HUES48 (cell line): ENCODE results near the gene TIMM44.
A peak's percentile ranks its signal among the peaks of the same experiment; 100 is the strongest.
"Not testable (repeated sequence)": the region's sequence is repeated elsewhere in the genome, so short reads cannot be mapped to it uniquely, and the experiment has no call there.

Experiments
- H3K27ac ChIP-seq: one replicate; pipeline ENCODE4 v1.7.0; 2013; ENCODE audit warnings: low read depth, low read length, inconsistent platforms
- H3K27me3 ChIP-seq: 2 replicates; pipeline ENCODE4 v1.6.1; 2013; ENCODE audit warnings: mild to moderate bottlenecking, low read length; ENCODE audit not compliant: control insufficient read depth, insufficient read depth
- H3K36me3 ChIP-seq: 2 replicates; pipeline ENCODE4 v1.6.1; 2013; ENCODE audit warnings: low read length; ENCODE audit not compliant: control insufficient read depth, insufficient read depth
- H3K4me1 ChIP-seq: 2 replicates; pipeline ENCODE4 v1.6.1; 2013; ENCODE audit warnings: mild to moderate bottlenecking, low read length; ENCODE audit not compliant: control insufficient read depth, insufficient read depth
- H3K4me3 ChIP-seq: 2 replicates; pipeline ENCODE4 v1.5.1; 2013; ENCODE audit warnings: mild to moderate bottlenecking, low read depth, low read length
- H3K9ac ChIP-seq: 2 replicates; pipeline ENCODE4 v1.6.1; 2013; ENCODE audit warnings: mild to moderate bottlenecking, low read depth, low read length, moderate library complexity
- H3K9me3 ChIP-seq: 2 replicates; pipeline ENCODE4 v1.6.1; 2013; ENCODE audit warnings: low read length; ENCODE audit not compliant: control insufficient read depth, insufficient read depth

The TIMM44 gene

DNA sequence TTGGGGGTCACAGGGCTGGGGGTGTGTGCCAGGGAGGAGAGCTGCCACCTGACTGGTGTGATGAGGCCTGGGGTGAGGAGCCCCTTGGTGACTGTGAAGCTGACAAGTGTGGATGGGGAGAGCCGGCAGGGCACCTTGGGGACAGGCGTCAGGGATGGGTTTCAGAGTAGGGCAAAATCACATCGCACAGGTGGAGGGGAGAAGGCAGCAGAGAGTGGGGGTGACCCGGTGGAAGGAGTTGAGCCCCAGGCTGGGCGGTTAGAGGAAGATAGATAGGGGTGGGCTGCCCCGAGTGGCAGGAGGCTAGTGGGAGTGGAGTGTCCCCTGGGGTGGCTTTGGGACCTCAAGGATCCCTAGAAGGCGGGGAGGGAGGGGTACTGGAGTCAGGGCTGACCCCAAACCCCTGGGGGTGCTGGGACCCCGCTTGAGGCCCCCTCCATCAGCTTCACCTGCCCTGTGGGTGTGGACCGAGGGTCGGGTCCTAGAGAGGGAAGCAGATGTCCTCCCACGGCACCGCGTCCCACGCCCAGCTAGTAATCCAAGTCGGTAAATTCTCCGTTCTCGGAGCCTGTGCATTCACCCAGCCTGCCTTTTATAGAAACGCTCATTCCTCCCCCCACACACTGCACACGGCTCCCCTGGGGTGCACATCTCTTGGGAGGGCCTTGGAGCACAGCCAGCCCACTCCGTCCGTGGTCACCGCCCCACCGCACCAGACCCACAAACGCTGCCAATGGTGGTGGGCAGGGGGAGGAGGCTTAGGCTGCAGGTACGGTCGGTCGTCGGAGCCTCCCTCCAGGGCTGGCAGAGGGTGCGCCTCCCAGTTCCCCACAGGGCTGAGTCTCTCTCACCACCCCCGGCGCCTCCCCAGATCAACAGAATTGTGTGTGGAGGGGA, 19.9 kb downstream of the TIMM44 start:
- H3K9ac ChIP-seq, result no peak overlapping the region
- peaks cover 5% of the 10 kb centered on the region for H3K27me3 ChIP-seq
- H3K4me3 ChIP-seq, result no peak overlapping the region
- peaks cover 11% of the 10 kb centered on the region; the same call in 1 of the 2 replicates for H3K36me3 ChIP-seq
- 0 out of 2 replicates have a peak, but pooled peaks cover 8% of the 10 kb centered on the region for H3K4me1 ChIP-seq
- H3K27ac ChIP-seq, result no peak overlapping the region
- no peaks in the 10 kb centered on the region for H3K9me3 ChIP-seq

DNA sequence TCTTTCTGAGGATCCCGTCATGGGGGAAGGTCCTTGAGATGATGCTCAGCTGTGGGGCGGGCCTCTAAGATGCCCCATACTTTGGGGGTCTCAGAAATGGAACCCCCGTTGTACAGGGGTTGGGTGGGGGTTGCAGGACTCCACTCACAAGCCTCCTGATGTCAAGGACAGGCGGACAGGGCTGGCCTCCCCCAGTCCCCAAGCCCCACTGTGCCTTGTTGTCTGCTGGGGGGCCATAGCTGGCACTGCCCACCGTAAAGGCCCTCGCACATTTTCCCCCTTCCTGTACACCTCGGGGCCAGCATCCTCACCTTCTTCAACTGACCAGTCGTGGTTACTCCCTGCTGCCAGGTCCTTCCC, 20.6 kb downstream of the TIMM44 start:
- Histone ChIP-seq H3K36me3 (peaks cover 11% of the 10 kb centered on the region; the same call in 1 of the 2 replicates), H3K4me3 (no peak overlapping the region), H3K9ac (no peak overlapping the region), H3K27me3 (peaks cover 12% of the 10 kb centered on the region), H3K9me3 (no peaks in the 10 kb centered on the region), H3K4me1 (0 out of 2 replicates have a peak, but pooled peaks cover 8% of the 10 kb centered on the region), H3K27ac (no peak overlapping the region)

DNA sequence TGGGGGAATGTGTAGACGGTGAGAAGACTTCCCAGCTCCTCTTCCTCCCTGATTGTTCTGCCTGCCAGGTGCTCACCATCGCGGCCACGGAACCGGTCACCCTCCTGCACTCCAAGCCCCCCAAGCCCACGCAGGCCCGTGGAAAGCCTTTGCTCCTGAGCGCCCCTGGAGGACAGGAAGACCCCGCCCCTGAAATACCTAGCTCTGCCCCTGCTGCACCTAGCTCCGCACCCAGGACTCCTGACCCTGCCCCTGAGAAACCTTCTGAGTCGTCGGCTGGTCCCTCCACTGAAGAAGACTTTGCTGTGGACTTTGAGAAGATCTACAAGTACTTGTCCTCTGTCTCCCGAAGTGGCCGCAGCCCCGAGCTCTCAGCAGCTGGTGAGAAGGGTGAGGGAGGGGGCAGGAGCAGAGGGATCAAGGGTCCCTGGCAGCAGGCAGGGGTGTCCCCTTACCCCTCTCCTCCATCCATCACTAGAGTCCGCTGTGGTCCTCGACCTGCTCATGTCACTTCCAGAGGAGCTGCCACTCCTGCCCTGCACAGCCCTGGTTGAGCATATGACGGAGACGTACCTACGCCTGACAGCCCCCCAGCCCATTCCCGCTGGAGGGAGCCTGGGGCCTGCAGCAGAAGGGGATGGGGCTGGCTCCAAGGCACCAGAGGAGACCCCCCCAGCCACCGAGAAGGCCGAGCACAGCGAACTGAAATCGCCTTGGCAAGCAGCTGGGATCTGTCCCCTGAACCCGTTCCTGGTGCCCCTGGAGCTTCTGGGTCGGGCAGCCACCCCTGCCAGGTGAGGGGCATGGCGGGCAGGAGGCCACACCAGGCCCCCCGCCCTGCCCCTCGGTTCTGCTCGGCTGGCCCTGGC, 21.3 kb downstream of the TIMM44 start:
- Histone ChIP-seq H3K4me3 (no peak overlapping the region), H3K36me3 (peaks cover 11% of the 10 kb centered on the region; the same call in 1 of the 2 replicates), H3K4me1 (0 out of 2 replicates have a peak, but pooled peaks cover 8% of the 10 kb centered on the region), H3K9me3 (no peaks in the 10 kb centered on the region), H3K27ac (no peak overlapping the region), H3K27me3 (peaks cover 18% of the 10 kb centered on the region), H3K9ac (no peak overlapping the region)

DNA sequence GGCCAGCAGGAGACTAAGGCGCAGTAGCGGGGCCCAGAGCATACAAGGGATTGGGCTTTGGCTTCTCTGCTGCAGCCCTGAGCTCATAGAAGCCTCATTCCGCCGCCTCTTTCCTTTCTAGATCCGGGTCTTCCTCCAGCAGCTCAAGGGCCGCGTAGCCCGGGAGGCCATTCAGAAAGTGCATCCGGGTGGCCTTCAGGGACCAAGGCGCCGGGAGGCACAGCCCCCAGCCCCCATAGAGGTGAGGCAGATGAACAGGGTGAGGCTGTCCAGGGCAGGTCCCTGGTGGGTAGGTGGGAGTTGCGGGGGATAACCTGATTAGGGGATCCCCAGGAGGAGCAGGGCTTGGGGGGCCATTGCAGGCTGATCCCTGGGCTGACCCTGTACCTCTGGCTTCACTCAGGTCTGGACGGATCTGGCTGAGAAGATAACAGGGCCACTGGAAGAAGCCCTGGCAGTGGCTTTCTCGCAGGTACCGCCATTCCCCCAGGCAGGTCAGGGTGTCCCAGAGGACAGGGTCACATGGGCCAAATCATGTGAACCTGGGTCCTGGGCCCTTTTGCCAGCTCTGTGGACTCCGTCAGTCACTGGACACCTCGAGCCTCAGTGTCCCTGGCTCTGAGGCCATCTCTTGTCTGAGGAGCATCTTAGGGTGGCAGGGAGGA, 22.0 kb downstream of the TIMM44 start:
- no peaks in the 10 kb centered on the region for H3K9me3 ChIP-seq
- H3K4me3 ChIP-seq, result peak overlapping the region; percentile 64
- H3K27ac ChIP-seq, result peak overlapping the region; percentile 16
- H3K36me3 ChIP-seq, result peaks cover 11% of the 10 kb centered on the region; the same call in 1 of the 2 replicates
- 0 out of 2 replicates have a peak, but pooled peaks cover 8% of the 10 kb centered on the region for H3K4me1 ChIP-seq
- H3K27me3 ChIP-seq, result peaks cover 25% of the 10 kb centered on the region
- H3K9ac ChIP-seq, result no peak overlapping the region

DNA sequence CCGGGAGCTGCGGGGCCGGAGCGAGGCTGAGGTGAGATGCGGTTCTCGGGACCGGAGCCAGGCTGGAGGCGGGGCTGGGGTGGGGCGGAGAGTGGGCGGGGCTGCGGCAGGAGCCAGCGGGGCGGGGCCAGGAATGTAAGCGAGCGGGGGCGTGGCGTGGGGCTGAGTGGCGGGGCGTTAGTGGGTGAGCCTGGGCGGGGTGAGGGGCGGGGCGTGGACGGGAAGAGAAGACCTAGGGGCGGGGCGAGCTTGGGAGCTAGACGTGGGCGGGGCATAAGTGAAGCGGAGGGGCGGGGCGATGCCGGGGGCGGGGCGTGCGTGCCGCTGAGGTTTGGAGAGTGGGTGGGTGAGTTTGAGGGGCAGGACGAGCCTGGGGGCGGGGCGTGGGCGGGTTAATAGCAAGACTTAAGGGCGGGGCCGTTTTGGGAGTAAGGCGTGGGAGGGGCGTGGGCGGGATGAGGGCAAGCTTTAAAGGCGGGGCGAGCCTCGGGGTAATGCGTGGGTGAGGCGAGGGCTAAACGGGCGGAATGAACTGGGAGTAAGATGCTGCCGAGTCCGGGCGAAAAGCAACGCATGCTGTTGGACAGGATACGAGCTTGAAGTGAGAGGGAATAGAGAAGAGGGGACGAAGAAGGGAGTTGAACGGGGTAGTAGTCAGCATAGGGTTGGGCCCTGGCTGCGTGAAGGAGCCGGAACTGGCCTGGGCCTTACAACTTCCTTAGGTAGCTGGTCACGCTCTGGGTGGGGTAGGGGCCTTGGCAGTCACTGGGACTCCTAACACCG, 22.8 kb downstream of the TIMM44 start:
- Histone ChIP-seq H3K27me3 (peaks cover 32% of the 10 kb centered on the region), H3K4me1 (peaks cover 5% of the 10 kb centered on the region; the same call in 1 of the 2 replicates), H3K36me3 (peaks cover 11% of the 10 kb centered on the region; the same call in 1 of the 2 replicates), H3K9ac (peak overlapping the region; percentile 19; the same call in 1 of the 2 replicates), H3K4me3 (peak overlapping the region; percentile 69), H3K9me3 (no peaks in the 10 kb centered on the region), H3K27ac (peak overlapping the region; percentile 82)

DNA sequence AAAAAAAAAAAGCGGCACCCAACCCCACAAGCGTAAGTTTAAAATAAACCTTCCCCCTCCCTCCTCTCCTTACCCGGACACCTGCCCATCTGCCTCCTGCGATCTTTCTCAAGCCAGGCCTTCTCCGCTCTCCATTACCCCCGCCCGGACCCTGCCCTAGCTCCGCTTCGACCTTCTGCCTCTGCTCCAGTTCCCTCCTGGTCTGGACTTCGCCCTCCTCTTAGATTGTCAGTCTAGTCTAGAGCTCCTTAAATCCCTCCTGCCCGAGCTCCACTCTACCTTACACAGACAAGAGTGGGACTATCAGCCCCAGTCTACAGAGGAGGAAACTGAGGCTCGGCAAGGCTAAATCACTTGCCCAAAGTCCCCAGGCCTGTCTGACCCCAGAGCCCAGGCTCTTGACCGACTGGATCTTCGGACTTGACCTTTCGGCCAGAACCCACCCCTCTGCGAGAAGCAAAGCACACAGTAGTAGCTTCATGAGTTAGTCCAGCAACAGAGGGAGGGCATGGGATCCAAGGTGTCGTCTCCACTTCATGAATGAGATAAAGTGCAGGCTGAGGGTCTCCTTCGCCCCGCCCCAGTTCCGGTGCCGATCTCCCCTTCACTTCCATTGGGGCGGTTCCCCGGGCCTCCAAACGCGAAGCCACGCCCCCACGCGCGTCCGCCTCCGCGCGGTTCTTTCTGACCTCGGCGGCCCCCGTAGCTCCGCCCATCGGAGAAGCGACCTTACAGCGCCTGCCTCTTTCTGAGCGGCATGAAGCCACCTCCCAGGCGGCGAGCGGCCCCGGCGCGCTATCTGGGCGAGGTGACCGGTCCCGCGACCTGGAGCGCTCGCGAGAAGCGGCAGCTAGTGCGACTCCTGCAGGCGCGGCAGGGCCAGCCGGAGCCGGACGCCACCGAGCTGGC, 23.6 kb downstream of the TIMM44 start, which contains the start of gene SNAPC2:
TSS of gene SNAPC2 (plus strand) at position 729 of the 909 bp plus-strand sequence. CDS start at position 758, 29 bp downstream.
- H3K9me3 ChIP-seq, result no peaks in the 10 kb centered on the region
- peak within 1 kb of the TSS; percentile 19; the same call in 1 of the 2 replicates for H3K9ac ChIP-seq
- H3K27ac ChIP-seq, result peak within 1 kb of the TSS; percentile 82
- peaks cover 11% of the 10 kb centered on the region; the same call in 1 of the 2 replicates for H3K36me3 ChIP-seq
- H3K4me1 ChIP-seq, result peaks cover 5% of the 10 kb centered on the region; the same call in 1 of the 2 replicates
- peaks cover 41% of the 10 kb centered on the region for H3K27me3 ChIP-seq
- peak within 1 kb of the TSS; percentile 69 for H3K4me3 ChIP-seq

DNA sequence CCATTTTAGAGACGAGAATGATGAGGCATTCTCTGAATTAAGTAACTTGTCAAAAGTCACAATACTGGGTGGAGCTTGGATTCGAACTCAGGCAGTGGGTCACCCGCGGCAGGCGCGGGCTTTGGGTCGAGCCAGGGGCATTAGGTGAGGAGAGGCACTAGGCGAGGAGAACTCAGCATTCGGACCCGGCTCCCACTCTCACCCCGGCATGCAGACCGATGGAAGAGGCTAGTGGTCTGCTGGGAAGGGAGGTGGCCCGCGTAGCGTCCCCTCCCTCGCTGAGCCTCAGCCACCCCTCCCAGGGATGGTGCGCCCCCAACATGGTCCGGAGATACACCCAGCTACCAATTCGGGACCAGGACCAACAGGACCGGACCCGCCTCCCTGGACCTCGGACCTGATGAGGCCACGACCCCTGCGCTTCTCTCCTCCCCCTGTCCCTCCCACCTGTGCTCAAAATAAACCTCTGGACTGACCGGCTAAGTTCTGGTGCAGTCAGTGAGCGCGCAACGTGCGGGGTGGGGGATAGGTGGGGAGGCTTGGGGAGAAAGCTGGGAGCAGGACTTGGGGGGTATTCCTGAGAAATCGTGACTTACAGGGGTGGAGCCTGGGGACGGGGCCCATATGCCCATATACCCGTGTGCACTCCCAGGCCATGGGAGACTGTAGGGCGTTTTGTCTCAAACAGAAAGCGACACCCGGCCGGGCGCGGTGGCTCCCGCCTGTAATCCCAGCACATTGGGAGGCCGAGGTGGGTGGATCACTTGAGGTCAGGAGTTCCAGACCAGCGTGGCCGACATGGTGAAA, 24.6 kb downstream of the TIMM44 start:
- Histone ChIP-seq H3K4me3 (no peak overlapping the region), H3K9me3 (no peaks in the 10 kb centered on the region), H3K9ac (no peak overlapping the region), H3K4me1 (peaks cover 5% of the 10 kb centered on the region; the same call in 1 of the 2 replicates), H3K36me3 (peaks cover 11% of the 10 kb centered on the region; the same call in 1 of the 2 replicates), H3K27me3 (peaks cover 44% of the 10 kb centered on the region), H3K27ac (no peak overlapping the region)

DNA sequence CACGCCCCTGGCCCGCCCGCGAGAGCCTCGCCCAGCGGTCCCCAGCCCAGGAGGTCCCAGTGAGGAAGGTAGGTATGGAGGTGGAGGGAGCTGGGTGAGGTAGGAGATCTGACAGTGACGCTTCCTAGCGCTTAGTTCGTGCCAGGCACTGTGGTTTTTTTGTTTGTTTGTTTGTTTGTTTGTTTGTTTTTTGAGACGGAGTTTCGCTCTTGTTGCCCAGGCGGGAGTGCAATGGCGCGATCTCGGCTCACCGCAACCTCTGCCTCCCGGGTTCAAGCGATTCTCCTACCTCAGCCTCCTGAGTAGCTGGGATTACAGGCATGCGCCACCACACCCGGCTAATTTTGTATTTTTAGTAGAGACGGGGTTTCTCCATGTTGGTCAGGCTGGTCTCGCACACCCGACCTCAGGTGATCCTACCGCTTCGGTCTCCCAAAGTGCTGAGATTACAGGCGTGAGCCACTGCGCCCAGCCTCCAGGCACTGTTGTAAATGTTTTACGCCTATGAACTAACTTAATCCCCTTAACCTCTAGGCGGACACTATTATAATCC, 25.3 kb downstream of the TIMM44 start:
- not testable (repeated sequence) for H3K9ac ChIP-seq, H3K27ac ChIP-seq
- H3K4me3 ChIP-seq, result peak overlapping the region; percentile 62

More for the DNA sequence above, 25.3 kb downstream of the TIMM44 start:
- peaks cover 44% of the 10 kb centered on the region for H3K27me3 ChIP-seq
- H3K9me3 ChIP-seq, H3K4me1 ChIP-seq: not testable (repeated sequence)
- peaks cover 11% of the 10 kb centered on the region; the same call in 1 of the 2 replicates for H3K36me3 ChIP-seq
